Activated naive CD4-positive, alpha-beta T cell treated with anti-CD3 and anti-CD28 coated beads, Interleukin-2, amount 10 ng/mL, durations not matched to agents 7 days and 5 days (primary cell): ENCODE measurements around the gene GRAMD1A.
"Not testable (repeated sequence)": the region's sequence is repeated elsewhere in the genome, so short reads cannot be mapped to it uniquely, and the experiment has no call there.

Experiments used
- CTCF ChIA-PET: fragments of 350-600 bp; sonication (Branson Sonifier 250); formaldehyde crosslinking; loops from one replicate; lab custom pipeline; 2021; ENCODE audit warnings: antibody characterized with exemption; lab: Charles Lee
- DNase-seq: peaks from one replicate; pipeline ENCODE4 v3.0.0-alpha.2; 2020
- H3K27ac Mint-ChIP-seq: one replicate; pipeline ENCODE4 v1.8.0; 2021; ENCODE audit warnings: mild to moderate bottlenecking, moderate library complexity, mixed read lengths
- H3K27me3 Mint-ChIP-seq: one replicate; pipeline ENCODE4 v1.8.0; 2021; ENCODE audit warnings: mild to moderate bottlenecking, mixed read lengths
- H3K36me3 Mint-ChIP-seq: one replicate; pipeline ENCODE4 v1.8.0; 2021; ENCODE audit warnings: mixed read lengths
- H3K4me1 Mint-ChIP-seq: one replicate; pipeline ENCODE4 v1.8.0; 2021; ENCODE audit warnings: mixed read lengths
- H3K4me3 Mint-ChIP-seq: one replicate; pipeline ENCODE4 v1.8.0; 2021; ENCODE audit warnings: mild to moderate bottlenecking, moderate library complexity, mixed read lengths
- H3K9me3 Mint-ChIP-seq: one replicate; pipeline ENCODE4 v1.8.0; 2021; ENCODE audit warnings: mixed read lengths

The GRAMD1A gene

DNA sequence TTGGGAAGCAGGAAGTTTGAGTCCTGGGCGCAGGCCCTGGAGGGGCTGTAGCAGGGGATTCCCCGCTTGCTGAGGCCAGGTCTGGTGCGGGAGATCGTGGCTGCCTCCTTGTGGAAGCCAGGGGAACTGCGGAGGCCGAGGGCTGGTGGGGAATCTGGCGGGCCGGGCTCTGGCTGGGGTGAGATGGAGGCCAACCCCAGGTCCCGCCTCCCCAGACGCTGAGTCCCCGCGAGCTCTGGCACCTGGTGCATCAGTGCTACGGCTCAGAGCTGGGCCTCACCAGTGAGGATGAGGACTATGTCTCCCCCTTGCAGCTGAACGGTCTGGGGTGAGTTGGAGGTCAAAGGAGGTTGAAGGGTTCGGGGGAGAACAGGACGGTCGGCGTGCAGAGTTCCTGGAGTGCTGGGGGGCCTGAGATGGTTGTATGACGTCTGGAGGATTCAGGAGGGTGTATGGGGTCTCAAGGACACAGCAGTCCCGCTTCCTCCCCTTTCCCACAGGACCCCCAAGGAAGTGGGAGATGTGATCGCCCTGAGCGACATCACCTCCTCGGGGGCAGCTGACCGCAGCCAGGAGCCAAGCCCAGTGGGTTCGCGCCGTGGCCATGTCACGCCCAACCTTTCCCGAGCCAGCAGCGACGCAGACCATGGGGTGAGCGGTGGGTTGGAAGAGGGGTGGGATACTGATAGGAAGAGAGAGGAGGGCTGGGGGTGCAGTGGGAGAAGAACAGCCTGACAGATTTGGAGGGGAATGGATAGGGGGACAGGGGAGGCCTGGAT is 13.1 kb downstream of the GRAMD1A start:
- no peaks in the 10 kb centered on the region for H3K27me3 Mint-ChIP-seq
- H3K9me3 Mint-ChIP-seq: no peaks in the 10 kb centered on the region
- peaks cover 65% of the 10 kb centered on the region for H3K4me1 Mint-ChIP-seq
- CTCF ChIA-PET: interaction anchor here (0.7 to 5.4 kb wide), 9 partner anchors 9 to 341 kb away, joined by 3 to 65 read pairs (median 4); partner anchors contain the start of gene GRAMD1A
- H3K4me3 Mint-ChIP-seq: peak overlapping the region; percentile 25
- peak overlapping the region; percentile 92 for H3K27ac Mint-ChIP-seq
- H3K36me3 Mint-ChIP-seq: peaks cover 65% of the 10 kb centered on the region
- DNase-seq: peak; percentile 84

DNA sequence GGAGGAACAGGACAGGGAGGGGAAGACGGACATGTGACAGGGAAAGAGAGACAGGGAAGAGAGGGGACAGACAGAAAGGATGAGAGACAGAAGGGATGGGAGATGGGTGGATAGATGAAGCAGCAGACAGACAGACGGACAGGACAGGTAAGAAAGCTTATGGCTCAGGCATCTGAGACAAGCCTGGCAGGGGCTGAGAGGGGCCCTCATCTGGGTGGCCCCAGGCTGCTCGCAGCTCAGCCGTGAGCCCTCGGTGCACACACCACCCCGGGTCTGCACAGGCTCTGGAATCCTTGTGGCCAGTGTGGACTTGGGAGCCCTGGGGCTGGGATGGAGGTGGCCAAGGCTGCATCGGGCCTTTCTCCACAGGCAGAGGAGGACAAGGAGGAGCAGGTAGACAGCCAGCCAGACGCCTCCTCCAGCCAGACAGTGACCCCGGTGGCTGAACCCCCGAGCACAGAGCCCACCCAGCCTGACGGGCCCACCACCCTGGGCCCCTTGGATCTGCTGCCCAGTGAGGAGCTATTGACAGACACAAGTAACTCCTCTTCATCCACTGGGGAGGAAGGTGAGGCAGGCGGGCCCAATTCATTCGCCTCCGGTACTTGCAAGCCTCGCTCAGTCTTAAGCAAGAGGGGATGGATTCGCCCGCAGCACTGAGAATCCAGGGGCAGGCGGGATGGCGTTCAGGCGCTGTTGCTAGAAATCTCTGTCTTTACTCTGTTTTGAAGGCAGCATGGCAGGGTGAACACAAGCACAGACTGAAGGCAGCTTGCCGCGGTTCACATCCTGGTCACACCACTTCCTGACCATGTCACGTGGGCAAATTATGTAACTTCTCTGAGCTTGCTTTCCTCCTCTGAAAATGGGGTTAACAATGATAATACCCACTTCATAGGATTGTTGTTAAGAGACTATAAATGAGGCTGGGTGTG is 14.0 kb downstream of the GRAMD1A start:
- peak; percentile 86 for DNase-seq
- H3K27ac Mint-ChIP-seq: peak overlapping the region; percentile 92
- CTCF ChIA-PET: interaction anchor here (0.9 to 5.4 kb wide), 8 partner anchors 9 to 341 kb away, joined by 3 to 65 read pairs (median 4); partner anchors contain the start of gene GRAMD1A
- peaks cover 65% of the 10 kb centered on the region for H3K4me1 Mint-ChIP-seq
- no peaks in the 10 kb centered on the region for H3K27me3 Mint-ChIP-seq
- no peaks in the 10 kb centered on the region for H3K9me3 Mint-ChIP-seq
- peak overlapping the region; percentile 57 for H3K4me3 Mint-ChIP-seq
- H3K36me3 Mint-ChIP-seq: peaks cover 69% of the 10 kb centered on the region

DNA sequence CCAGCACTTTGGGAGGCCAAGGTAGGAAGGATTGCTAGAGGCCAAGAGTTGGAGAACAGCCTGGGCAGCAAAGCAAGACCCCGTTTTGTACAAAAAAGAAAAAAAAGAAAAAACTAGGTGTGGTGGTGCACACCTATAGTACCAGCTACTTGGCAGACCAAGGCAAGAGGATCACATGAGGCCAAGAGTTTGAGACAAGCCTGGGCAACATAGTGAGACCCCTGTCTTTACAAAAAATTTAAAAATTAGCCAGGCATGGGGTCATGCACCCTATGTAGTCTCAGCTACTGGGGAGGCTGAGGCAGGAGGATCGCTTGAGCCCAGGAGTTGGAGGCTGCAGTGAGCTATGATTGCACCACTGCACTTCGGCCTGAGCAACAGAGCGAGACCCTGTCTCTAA is 14.7 kb downstream of the GRAMD1A start:
- H3K27me3 Mint-ChIP-seq, H3K9me3 Mint-ChIP-seq, H3K4me3 Mint-ChIP-seq, DNase-seq: not testable (repeated sequence)
- Mint-ChIP-seq H3K36me3 (peaks cover 69% of the 10 kb centered on the region), H3K27ac (peak overlapping the region; percentile 92), H3K4me1 (peaks cover 62% of the 10 kb centered on the region)
- CTCF ChIA-PET: interaction anchor here (1.0 to 5.4 kb wide), 4 partner anchors 8 to 42 kb away, joined by 3 to 65 read pairs (median 9); partner anchors contain the start of gene GRAMD1A

DNA sequence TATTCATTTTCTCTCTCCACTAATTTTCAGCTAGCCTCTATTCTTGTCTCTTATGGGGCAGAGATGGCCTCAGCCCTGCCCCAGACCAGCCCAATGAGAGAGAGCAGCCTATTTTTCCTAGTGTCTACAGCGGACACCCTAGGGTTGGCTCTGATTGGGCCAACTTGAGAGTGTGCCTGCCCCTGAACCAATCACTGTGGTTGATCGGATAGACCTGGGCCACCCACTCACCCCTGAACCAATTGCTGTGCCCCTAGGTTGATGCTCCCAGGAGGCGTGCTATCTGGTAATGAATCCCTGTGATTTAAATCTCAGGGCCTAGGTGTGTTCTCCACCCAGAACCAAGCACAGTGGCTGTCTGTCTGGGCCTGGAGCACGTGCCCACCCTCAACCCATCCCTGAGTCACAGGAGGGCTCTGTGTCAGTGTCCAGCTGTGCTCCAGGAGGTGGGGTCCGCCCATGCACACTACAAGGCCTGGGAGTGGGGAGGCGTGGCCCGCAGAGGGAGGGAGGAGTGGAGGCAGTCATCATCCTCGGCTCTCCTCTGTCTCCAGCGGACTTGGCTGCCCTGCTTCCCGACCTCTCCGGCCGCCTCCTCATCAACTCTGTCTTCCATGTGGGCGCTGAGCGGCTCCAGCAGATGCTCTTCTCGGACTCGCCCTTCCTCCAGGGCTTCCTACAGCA is 15.3 kb downstream of the GRAMD1A start:
- no peak for DNase-seq
- Mint-ChIP-seq H3K4me3 (no peak overlapping the region), H3K27ac (peak overlapping the region; percentile 24), H3K27me3 (no peaks in the 10 kb centered on the region), H3K4me1 (peaks cover 60% of the 10 kb centered on the region), H3K9me3 (no peaks in the 10 kb centered on the region), H3K36me3 (peaks cover 65% of the 10 kb centered on the region)
- CTCF ChIA-PET: interaction anchor here (1.0 to 5.4 kb wide), 4 partner anchors 15 to 42 kb away, joined by 3 to 65 read pairs (median 10); partner anchors contain the start of gene GRAMD1A

DNA sequence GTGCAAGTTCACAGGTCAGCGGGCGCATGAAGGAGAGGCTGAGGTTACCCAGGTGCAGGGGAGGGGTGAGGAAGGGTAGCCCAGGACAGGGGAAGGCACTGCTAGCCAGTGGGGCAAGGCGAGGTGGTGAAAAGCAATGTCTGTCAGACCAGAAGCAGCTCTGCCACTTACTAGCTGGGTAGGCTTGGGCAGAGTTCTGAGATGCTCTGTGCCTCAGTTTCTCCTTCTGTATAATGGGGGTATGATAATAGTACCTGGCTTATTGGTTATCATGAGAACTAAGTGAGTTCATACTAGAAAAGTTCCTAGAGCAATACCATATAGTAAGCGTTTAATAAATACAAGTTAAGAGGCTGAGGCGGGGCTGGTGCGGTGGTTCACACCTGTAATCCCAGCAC is 15.8 kb downstream of the GRAMD1A start:
- Mint-ChIP-seq H3K27me3 (no peaks in the 10 kb centered on the region), H3K27ac (no peak overlapping the region), H3K36me3 (peaks cover 65% of the 10 kb centered on the region), H3K4me1 (peaks cover 54% of the 10 kb centered on the region), H3K4me3 (no peak overlapping the region), H3K9me3 (no peaks in the 10 kb centered on the region)
- no peak for DNase-seq
- CTCF ChIA-PET: interaction anchor here (1.4 to 1.7 kb wide), 2 partner anchors 28 to 43 kb away, joined by 6 to 7 read pairs; no protein-coding TSS in a partner anchor

DNA sequence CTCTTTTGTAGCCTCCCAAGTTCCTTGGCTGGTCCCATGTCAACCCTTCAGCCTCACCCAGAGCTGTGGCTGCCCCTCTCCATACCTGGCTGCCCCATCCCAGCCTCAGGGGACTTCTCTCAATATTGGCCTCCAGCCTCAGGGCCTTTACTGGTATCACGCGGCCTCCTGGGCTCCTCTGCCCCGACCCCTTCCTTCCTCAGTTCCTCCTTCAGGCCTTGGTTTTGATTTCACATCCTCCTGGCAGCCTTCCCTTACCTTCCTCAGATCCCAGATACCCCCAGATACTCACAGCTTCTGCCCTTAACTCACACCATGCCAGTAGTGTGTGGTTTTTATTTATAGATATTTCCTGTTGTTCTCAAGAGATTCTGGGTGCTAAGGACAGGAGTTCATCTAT is 17.4 kb downstream of the GRAMD1A start:
- peaks cover 39% of the 10 kb centered on the region for H3K4me1 Mint-ChIP-seq
- no peak for DNase-seq
- H3K27ac Mint-ChIP-seq: peak overlapping the region; percentile 61
- no peaks in the 10 kb centered on the region for H3K27me3 Mint-ChIP-seq
- H3K4me3 Mint-ChIP-seq: no peak overlapping the region
- H3K36me3 Mint-ChIP-seq: peaks cover 65% of the 10 kb centered on the region
- H3K9me3 Mint-ChIP-seq: no peaks in the 10 kb centered on the region
- CTCF ChIA-PET: interaction anchor here (1.4 to 1.7 kb wide), 2 partner anchors 17 to 45 kb away, joined by 4 read pairs; partner anchors contain the start of gene GRAMD1A

DNA sequence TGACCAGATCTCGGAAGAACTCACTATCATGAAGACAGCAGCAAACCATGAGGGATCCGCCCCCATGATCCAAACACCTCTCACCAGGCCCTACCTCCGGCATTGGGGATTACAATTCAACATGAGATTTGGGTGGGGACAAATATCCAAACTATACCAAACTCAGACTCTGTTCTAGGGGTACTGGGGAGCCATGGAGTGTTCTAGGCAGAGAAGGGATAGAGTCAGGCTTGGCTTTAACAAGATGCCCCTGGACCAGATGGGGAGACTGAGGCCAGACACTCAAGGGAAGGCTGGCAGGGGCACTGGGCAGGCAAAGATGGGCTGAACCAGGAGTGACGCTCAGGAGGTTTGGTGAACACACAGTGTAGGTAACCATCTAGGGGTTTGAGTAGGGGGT is 18.3 kb downstream of the GRAMD1A start:
- H3K4me1 Mint-ChIP-seq: peaks cover 30% of the 10 kb centered on the region
- no peaks in the 10 kb centered on the region for H3K9me3 Mint-ChIP-seq
- no peak for DNase-seq
- H3K27ac Mint-ChIP-seq: peak overlapping the region; percentile 64
- H3K4me3 Mint-ChIP-seq: no peak overlapping the region
- H3K36me3 Mint-ChIP-seq: peaks cover 62% of the 10 kb centered on the region
- CTCF ChIA-PET: interaction anchor here (1.7 kb wide), 1 partner anchor 46 kb away, joined by 4 read pairs; no protein-coding TSS in a partner anchor
- no peaks in the 10 kb centered on the region for H3K27me3 Mint-ChIP-seq

DNA sequence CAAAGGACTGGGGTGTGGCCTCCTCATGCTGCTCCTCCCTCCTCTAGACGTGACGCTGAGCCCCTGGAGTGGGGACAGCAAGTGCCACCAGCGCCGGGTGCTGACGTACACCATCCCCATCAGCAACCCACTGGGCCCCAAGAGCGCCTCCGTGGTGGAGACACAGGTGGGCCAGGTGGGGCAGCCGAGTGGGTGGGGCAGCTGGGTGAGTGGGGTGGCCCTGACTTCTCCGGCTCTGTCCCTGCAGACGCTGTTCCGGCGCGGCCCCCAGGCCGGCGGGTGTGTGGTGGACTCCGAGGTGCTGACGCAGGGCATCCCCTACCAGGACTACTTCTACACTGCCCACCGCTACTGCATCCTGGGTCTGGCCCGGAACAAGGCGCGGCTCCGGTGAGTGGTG is 19.0 kb downstream of the GRAMD1A start:
- no peaks in the 10 kb centered on the region for H3K9me3 Mint-ChIP-seq
- H3K4me3 Mint-ChIP-seq: no peak overlapping the region
- no peak overlapping the region for H3K27ac Mint-ChIP-seq
- H3K4me1 Mint-ChIP-seq: peaks cover 23% of the 10 kb centered on the region
- no peaks in the 10 kb centered on the region for H3K27me3 Mint-ChIP-seq
- DNase-seq: no peak
- peaks cover 59% of the 10 kb centered on the region for H3K36me3 Mint-ChIP-seq
- CTCF ChIA-PET: interaction anchor here (1.7 kb wide), 1 partner anchor 47 kb away, joined by 4 read pairs; no protein-coding TSS in a partner anchor

DNA sequence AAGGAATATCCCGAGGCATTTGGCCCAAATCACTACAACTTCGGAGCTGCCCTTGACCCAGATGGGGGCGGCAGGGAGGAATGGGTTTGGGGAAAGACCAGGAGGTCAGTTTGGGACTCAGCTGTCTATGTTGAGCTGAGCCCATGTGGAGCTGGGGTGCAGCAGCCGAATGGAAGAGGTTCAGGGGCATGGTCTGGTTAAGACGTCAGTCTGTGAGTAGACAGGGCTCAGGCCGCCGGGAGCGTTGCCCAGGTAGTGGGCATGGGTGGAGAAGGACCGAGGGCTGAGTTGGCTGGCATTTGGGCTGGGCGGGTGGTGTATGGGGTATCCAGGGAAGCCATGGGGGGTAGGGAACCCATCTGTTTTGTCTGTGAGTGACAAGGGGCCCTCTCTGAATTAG is 20.9 kb downstream of the GRAMD1A start:
- Mint-ChIP-seq H3K27me3 (no peaks in the 10 kb centered on the region), H3K4me3 (no peak overlapping the region), H3K9me3 (no peaks in the 10 kb centered on the region), H3K4me1 (peaks cover 6% of the 10 kb centered on the region), H3K27ac (peak overlapping the region; percentile 60), H3K36me3 (peaks cover 58% of the 10 kb centered on the region)
- no peak for DNase-seq
- CTCF ChIA-PET: no interaction called here

DNA sequence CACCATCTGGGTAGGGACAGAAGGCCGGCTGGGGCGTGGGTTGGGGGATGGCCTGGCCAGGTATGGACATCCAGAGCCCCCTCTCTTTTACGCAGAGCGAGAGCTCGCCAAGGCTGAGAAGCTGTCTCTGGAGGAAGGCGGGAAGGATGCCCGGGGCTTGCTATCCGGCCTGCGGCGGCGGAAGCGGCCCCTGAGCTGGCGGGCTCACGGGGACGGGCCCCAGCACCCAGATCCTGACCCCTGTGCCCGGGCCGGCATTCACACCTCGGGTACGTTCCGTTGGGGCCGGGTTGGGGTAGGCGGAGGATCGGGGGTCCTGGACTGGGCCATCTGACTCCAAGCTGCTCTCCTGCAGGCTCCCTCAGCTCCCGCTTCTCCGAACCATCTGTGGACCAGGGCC is 21.5 kb downstream of the GRAMD1A start:
- Mint-ChIP-seq H3K27ac (no peak overlapping the region), H3K4me3 (no peak overlapping the region), H3K27me3 (no peaks in the 10 kb centered on the region), H3K36me3 (peaks cover 59% of the 10 kb centered on the region), H3K4me1 (peaks cover 6% of the 10 kb centered on the region), H3K9me3 (no peaks in the 10 kb centered on the region)
- CTCF ChIA-PET: interaction anchor here (0.5 kb wide), 1 partner anchor 20 kb away, joined by 5 read pairs; no protein-coding TSS in a partner anchor
- DNase-seq: no peak

DNA sequence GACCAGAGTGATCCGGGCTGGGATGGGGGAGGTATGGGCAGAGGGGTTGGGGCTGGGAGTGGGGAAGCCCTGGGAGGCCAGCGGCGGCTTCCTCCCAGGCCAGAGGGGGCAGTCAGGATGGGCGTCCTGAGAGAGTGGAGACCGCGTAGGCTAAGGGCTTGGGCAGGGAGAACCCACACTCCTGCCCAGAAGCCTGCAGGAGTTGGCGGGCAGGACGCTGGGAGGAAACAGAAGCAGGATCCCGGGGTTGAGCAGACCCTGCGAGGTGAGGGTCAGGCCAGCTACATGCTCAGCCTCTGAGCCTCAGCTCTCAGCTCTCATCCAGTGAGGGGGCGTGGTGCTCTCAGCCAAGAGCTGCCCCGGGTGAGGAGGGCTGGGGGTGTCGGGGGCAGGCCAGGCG is 22.3 kb downstream of the GRAMD1A start:
- peaks cover 2% of the 10 kb centered on the region for H3K4me1 Mint-ChIP-seq
- no peaks in the 10 kb centered on the region for H3K9me3 Mint-ChIP-seq
- peak overlapping the region; percentile 67 for H3K27ac Mint-ChIP-seq
- no peak overlapping the region for H3K4me3 Mint-ChIP-seq
- DNase-seq: no peak
- CTCF ChIA-PET: interaction anchor here (1.5 kb wide), 1 partner anchor 8 kb away, joined by 3 read pairs; no protein-coding TSS in a partner anchor
- no peaks in the 10 kb centered on the region for H3K27me3 Mint-ChIP-seq
- peaks cover 60% of the 10 kb centered on the region for H3K36me3 Mint-ChIP-seq

DNA sequence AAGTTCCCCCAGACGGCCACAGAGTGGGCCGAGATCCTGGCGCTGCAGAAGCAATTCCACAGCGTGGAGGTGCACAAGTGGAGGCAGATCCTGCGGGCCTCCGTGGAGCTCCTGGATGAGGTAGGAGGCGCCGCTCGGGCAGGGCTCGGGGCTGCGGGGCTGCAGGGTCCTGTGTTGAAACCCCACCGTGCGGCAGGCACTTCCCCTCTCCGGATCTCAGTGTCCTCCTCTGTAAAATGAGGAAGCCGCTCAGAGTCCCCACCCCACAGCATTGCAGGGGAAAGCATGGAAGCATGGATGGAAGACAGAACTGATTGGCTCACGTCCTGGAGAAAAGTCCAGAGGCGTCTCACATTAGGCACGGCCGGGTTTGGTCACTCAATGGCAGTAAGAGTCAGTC is 23.3 kb downstream of the GRAMD1A start:
- H3K4me3 Mint-ChIP-seq: no peak overlapping the region
- no peak overlapping the region for H3K27ac Mint-ChIP-seq
- no peaks in the 10 kb centered on the region for H3K27me3 Mint-ChIP-seq
- CTCF ChIA-PET: interaction anchor here (1.5 kb wide), 1 partner anchor 9 kb away, joined by 3 read pairs; no protein-coding TSS in a partner anchor
- no peaks in the 10 kb centered on the region for H3K9me3 Mint-ChIP-seq
- H3K4me1 Mint-ChIP-seq: no peaks in the 10 kb centered on the region
- no peak for DNase-seq
- H3K36me3 Mint-ChIP-seq: peaks cover 56% of the 10 kb centered on the region

DNA sequence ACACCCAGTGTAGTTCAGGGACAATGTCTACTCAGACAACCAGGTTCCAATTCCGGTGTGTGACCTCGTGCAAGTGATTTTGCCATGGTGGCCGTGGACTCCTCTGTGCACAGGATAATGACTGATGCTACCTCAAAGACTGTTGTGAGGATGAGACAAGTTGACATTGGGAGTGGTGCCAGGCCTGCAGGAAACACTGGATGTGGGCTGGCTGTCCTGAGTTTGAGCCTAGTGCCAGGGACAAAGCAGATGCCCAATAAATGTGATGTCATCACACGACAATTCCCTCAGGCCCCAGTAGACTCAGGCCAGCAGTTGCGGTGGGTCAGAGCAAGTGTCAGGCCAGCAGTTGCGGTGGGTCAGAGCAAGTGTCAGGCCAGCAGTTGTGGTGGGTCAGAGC is 24.0 kb downstream of the GRAMD1A start:
- H3K4me3 Mint-ChIP-seq: no peak overlapping the region
- peaks cover 4% of the 10 kb centered on the region for H3K27me3 Mint-ChIP-seq
- CTCF ChIA-PET: no interaction called here
- no peaks in the 10 kb centered on the region for H3K4me1 Mint-ChIP-seq
- peak overlapping the region; percentile 28 for H3K27ac Mint-ChIP-seq
- H3K36me3 Mint-ChIP-seq: peaks cover 53% of the 10 kb centered on the region
- no peak for DNase-seq
- no peaks in the 10 kb centered on the region for H3K9me3 Mint-ChIP-seq
